ENCODE results near the gene MTMR2. TPM values are rescaled to one million over a fixed set of nuclear protein-coding genes. Genes with fewer than 3 reads are reported as not detected.

MTMR2 gene
- total RNA-seq, 1 experiment from 2014 or later = 51.9 TPM

GRCh38 chr11:95835768-95836488 lies 88.0 kb downstream of the MTMR2 start:
- Mint-ChIP-seq H3K27me3 (ENCODE audit: insufficient read depth, unreplicated experiment) (no peaks in the 10 kb centered on the region), H3K36me3 (ENCODE audit: insufficient read depth, unreplicated experiment) (peaks cover 47% of the 10 kb centered on the region), H3K4me1 (ENCODE audit: insufficient read depth, unreplicated experiment) (peaks cover 11% of the 10 kb centered on the region), H3K9me3 (ENCODE audit: unreplicated experiment) (no peaks in the 10 kb centered on the region), H3K27ac (ENCODE audit: low read depth, unreplicated experiment) (peak overlapping the region; percentile 17), H3K4me3 (ENCODE audit: unreplicated experiment) (no peak overlapping the region)
- TF ChIP-seq CTCF (IDR thresholded peaks at IDR 0.05; ENCODE audit: unreplicated experiment) = peak; percentile 72
- peak; percentile 89 for DNase-seq (ENCODE audit: unreplicated experiment)
- intact Hi-C loops (cut with micrococcal nuclease) = loop anchor here (1.0 to 10.0 kb wide), 6 partner anchors 407 to 681 kb away; partner anchors contain the start of genes CCDC82 and MAML2
- CTCF ChIA-PET = interaction anchor here (0.5 to 2.7 kb wide), 66 partner anchors 8 to 907 kb away, joined by 3 to 53 read pairs (median 4); partner anchors contain the start of genes CCDC82, CEP57, JRKL and MAML2
- no TSS peak for BruUV-seq (replicated peaks)
- POLR2A ChIA-PET = interaction anchor here (0.7 to 1.9 kb wide), 10 partner anchors 12 to 558 kb away, joined by 3 to 13 read pairs (median 4); partner anchors contain the start of genes CCDC82, CEP57, JRKL and MAML2

GRCh38 chr11:95835351-95835750 lies 88.6 kb downstream of the MTMR2 start:
- no peak for DNase-seq (ENCODE audit: unreplicated experiment)
- H3K27ac Mint-ChIP-seq (ENCODE audit: low read depth, unreplicated experiment) = no peak overlapping the region
- intact Hi-C loops (cut with micrococcal nuclease) = loop anchor here (10.0 kb wide), 1 partner anchor 681 kb away; no protein-coding TSS in a partner anchor
- BruUV-seq (replicated peaks) = no TSS peak
- POLR2A ChIA-PET = interaction anchor here (0.7 to 1.9 kb wide), 6 partner anchors 13 to 559 kb away, joined by 3 to 13 read pairs (median 6); partner anchors contain the start of genes CCDC82, CEP57 and MAML2
- peaks cover 53% of the 10 kb centered on the region for H3K36me3 Mint-ChIP-seq (ENCODE audit: insufficient read depth, unreplicated experiment)
- no peaks in the 10 kb centered on the region for H3K9me3 Mint-ChIP-seq (ENCODE audit: unreplicated experiment)
- no peak overlapping the region for H3K4me3 Mint-ChIP-seq (ENCODE audit: unreplicated experiment)
- peaks cover 17% of the 10 kb centered on the region for H3K4me1 Mint-ChIP-seq (ENCODE audit: insufficient read depth, unreplicated experiment)
- no peak for TF ChIP-seq CTCF (IDR thresholded peaks at IDR 0.05; ENCODE audit: unreplicated experiment)
- H3K27me3 Mint-ChIP-seq (ENCODE audit: insufficient read depth, unreplicated experiment) = no peaks in the 10 kb centered on the region
- CTCF ChIA-PET = interaction anchor here (0.5 to 2.7 kb wide), 53 partner anchors 8 to 906 kb away, joined by 3 to 53 read pairs (median 4); partner anchors contain the start of genes CCDC82, CEP57, JRKL and MAML2

DNA sequence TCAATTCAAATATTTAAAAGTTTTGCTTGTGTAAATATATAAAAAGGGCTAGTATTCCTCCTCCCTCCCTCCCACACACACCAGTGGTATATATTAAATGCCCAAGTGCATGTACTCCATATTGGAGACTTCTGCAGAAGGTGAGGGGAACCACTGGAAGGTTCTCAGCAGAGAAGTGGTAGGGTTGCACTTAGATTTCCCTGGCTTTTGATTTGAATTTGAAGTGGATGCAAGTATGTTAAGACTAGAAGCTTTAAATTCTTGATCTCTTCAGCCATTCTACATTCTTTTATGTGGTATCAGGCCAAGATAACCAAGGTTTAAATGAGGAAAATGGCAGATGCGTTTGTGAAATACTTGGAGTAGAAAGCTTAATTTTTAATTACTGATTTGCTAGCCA lies 90.5 kb downstream of the MTMR2 start:
- Mint-ChIP-seq H3K27ac (ENCODE audit: low read depth, unreplicated experiment) (no peak overlapping the region), H3K36me3 (ENCODE audit: insufficient read depth, unreplicated experiment) (peaks cover 67% of the 10 kb centered on the region), H3K4me1 (ENCODE audit: insufficient read depth, unreplicated experiment) (peaks cover 18% of the 10 kb centered on the region), H3K4me3 (ENCODE audit: unreplicated experiment) (no peak overlapping the region), H3K27me3 (ENCODE audit: insufficient read depth, unreplicated experiment) (no peaks in the 10 kb centered on the region), H3K9me3 (ENCODE audit: unreplicated experiment) (no peaks in the 10 kb centered on the region)
- BruUV-seq (replicated peaks) = no TSS peak
- intact Hi-C loops (cut with micrococcal nuclease) = loop anchor here (10.0 kb wide), 1 partner anchor 679 kb away; no protein-coding TSS in a partner anchor
- DNase-seq (ENCODE audit: unreplicated experiment) = no peak
- no peak for TF ChIP-seq CTCF (IDR thresholded peaks at IDR 0.05; ENCODE audit: unreplicated experiment)
- POLR2A ChIA-PET = interaction anchor here (1.5 to 3.0 kb wide), 2 partner anchors 15 to 43 kb away, joined by 3 to 7 read pairs; partner anchors contain the start of genes CEP57 and FAM76B
- CTCF ChIA-PET = interaction anchor here (0.9 to 1.4 kb wide), 4 partner anchors 16 to 593 kb away, joined by 3 to 11 read pairs (median 4); partner anchors contain the start of gene MAML2

- intact Hi-C loops (cut with micrococcal nuclease) = loop anchor here (10.0 kb wide), 1 partner anchor 678 kb away; no protein-coding TSS in a partner anchor
- peaks cover 67% of the 10 kb centered on the region for H3K36me3 Mint-ChIP-seq (ENCODE audit: insufficient read depth, unreplicated experiment)
- no TSS peak for BruUV-seq (replicated peaks)
- no peak for TF ChIP-seq CTCF (IDR thresholded peaks at IDR 0.05; ENCODE audit: unreplicated experiment)
- H3K9me3 Mint-ChIP-seq (ENCODE audit: unreplicated experiment) = no peaks in the 10 kb centered on the region
- H3K4me3 Mint-ChIP-seq (ENCODE audit: unreplicated experiment) = no peak overlapping the region
- peaks cover 18% of the 10 kb centered on the region for H3K4me1 Mint-ChIP-seq (ENCODE audit: insufficient read depth, unreplicated experiment)
- ChIA-PET POLR2A (interaction anchor here (1.5 to 3.0 kb wide), 2 partner anchors 14 to 42 kb away, joined by 3 to 7 read pairs; partner anchors contain the start of genes CEP57 and FAM76B), CTCF (interaction anchor here (1.0 to 1.4 kb wide), 2 partner anchors 17 to 511 kb away, joined by 3 to 5 read pairs; partner anchors contain the start of gene MAML2)
- no peak for DNase-seq (ENCODE audit: unreplicated experiment)
- no peak overlapping the region for H3K27ac Mint-ChIP-seq (ENCODE audit: low read depth, unreplicated experiment)
- H3K27me3 Mint-ChIP-seq (ENCODE audit: insufficient read depth, unreplicated experiment) = no peaks in the 10 kb centered on the region
Measured at GRCh38 chr11:95832763-95833162, 91.1 kb downstream of the MTMR2 start.

Measured in MCF 10A (cell line).